ENCODE measurements around the gene AKAP17A. TPM values are rescaled to one million over a fixed set of nuclear protein-coding genes. Genes with fewer than 3 reads are reported as not detected.

Gene AKAP17A
- total and polyA plus RNA-seq, 9 of the 15 experiments (the other 6 are each of a cell fraction or from before 2014, with no cell fraction given), result 1.2 to 29.5 (median 8.2) TPM

DNA sequence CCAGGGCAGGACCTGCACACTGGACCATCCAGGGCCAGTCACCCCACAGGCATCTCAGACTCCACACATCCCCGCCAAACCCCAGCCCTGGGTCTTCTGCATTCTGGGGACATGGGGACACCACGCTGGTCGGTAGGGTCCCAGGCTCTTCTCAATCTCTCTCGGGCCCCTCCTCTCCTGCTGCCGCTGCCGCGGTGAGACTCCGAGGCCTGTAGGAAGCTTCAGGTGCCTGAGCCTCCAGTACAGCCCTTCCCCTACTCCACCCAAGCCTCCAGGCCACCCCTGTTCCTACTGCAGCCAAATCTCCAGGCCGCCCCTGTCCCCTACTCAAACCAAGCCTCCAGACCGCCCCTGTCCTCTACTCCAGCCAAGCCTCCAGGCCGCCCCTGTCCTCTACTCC lies 17.9 kb downstream of the AKAP17A start (continued):
- TF ChIP-seq, protein P1, sequence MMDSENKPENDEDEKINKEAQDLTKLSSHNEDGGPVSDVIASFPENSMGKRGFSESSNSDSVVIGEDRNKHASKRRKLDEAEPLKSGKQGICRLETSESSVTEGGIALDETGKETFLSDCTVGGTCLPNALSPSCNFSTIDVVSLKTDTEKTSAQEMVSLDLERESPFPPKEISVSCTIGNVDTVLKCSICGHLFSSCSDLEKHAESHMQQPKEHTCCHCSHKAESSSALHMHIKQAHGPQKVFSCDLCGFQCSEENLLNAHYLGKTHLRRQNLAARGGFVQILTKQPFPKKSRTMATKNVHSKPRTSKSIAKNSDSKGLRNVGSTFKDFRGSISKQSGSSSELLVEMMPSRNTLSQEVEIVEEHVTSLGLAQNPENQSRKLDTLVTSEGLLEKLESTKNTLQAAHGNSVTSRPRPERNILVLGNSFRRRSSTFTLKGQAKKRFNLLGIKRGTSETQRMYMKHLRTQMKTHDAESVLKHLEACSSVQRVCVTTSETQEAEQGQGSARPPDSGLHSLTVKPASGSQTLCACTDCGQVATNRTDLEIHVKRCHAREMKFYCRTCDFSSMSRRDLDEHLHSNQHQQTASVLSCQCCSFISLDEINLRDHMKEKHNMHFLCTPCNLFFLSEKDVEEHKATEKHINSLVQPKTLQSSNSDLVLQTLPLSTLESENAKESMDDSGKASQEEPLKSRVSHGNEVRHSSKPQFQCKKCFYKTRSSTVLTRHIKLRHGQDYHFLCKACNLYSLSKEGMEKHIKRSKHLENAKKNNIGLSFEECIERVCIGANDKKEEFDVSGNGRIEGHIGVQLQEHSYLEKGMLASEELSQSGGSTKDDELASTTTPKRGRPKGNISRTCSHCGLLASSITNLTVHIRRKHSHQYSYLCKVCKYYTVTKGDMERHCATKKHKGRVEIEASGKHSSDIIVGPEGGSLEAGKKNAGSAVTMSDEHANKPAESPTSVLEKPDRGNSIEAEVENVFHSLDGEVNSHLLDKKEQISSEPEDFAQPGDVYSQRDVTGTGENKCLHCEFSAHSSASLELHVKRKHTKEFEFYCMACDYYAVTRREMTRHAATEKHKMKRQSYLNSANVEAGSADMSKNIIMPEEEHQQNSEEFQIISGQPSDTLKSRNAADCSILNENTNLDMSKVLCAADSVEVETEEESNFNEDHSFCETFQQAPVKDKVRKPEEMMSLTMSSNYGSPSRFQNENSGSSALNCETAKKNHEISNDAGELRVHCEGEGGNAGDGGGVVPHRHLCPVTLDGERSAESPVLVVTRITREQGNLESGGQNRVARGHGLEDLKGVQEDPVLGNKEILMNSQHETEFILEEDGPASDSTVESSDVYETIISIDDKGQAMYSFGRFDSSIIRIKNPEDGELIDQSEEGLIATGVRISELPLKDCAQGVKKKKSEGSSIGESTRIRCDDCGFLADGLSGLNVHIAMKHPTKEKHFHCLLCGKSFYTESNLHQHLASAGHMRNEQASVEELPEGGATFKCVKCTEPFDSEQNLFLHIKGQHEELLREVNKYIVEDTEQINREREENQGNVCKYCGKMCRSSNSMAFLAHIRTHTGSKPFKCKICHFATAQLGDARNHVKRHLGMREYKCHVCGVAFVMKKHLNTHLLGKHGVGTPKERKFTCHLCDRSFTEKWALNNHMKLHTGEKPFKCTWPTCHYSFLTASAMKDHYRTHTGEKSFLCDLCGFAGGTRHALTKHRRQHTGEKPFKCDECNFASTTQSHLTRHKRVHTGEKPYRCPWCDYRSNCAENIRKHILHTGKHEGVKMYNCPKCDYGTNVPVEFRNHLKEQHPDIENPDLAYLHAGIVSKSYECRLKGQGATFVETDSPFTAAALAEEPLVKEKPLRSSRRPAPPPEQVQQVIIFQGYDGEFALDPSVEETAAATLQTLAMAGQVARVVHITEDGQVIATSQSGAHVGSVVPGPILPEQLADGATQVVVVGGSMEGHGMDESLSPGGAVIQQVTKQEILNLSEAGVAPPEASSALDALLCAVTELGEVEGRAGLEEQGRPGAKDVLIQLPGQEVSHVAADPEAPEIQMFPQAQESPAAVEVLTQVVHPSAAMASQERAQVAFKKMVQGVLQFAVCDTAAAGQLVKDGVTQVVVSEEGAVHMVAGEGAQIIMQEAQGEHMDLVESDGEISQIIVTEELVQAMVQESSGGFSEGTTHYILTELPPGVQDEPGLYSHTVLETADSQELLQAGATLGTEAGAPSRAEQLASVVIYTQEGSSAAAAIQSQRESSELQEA (IDR thresholded peaks at IDR 0.05; ENCODE audit: low read depth), result no peak
- TF ChIP-seq GTF2A2 (tag; IDR thresholded peaks at IDR 0.05), result no peak
- TF ChIP-seq BRD4 (IDR thresholded peaks at IDR 0.05), result no peak
- no peak for TF ChIP-seq MEF2A (IDR thresholded peaks at IDR 0.05; ENCODE audit: control insufficient read depth, low read depth, low read length)
